Activated T-cell treated with anti-CD3 and anti-CD28 coated beads, Interleukin-2, amount 50 U/mL, for 24 hours (primary cell): ENCODE data around the gene OR52B4.
"Not testable (repeated sequence)": the region's sequence is repeated elsewhere in the genome, so short reads cannot be mapped to it uniquely, and the experiment has no call there.

Source experiments
- DNase-seq: peaks from one replicate; pipeline ENCODE4 v3.0.0-alpha.2; 2020
- H3K27ac Mint-ChIP-seq: 2 replicates; pipeline ENCODE4 v1.8.0; 2020; ENCODE audit warnings: mild to moderate bottlenecking, mixed read lengths
- H3K27me3 Mint-ChIP-seq: 2 replicates; pipeline ENCODE4 v1.8.0; 2020; ENCODE audit warnings: mixed read lengths
- H3K36me3 Mint-ChIP-seq: 2 replicates; pipeline ENCODE4 v1.8.0; 2020; ENCODE audit warnings: low read depth, mixed read lengths
- H3K4me1 Mint-ChIP-seq: 2 replicates; pipeline ENCODE4 v1.8.0; 2020; ENCODE audit warnings: low read depth, mixed read lengths
- H3K4me3 Mint-ChIP-seq: 2 replicates; pipeline ENCODE4 v1.8.0; 2020; ENCODE audit warnings: mild to moderate bottlenecking, moderate library complexity, mixed read lengths
- H3K9me3 Mint-ChIP-seq: 2 replicates; pipeline ENCODE4 v1.8.0; 2020; ENCODE audit warnings: mixed read lengths

OR52B4 gene

DNA sequence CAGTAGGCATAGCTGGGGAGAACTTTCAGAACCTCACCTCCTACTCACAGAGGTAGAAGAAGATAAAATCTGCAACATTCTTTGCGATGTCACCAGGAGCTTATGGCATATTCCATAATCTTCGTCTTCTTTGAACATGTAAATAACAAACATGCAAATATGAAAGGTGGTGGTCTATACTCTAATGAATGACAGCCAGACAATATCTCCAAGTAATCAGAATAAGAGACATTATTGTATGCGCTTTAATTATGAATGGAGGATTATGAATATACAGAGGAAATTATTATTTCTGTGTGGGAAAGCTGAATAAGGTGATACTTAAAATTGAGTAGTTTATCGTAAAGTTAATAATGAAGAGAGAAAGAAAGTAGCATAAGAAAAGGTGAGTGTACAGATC is at the start of gene OR52B4:
Gene OR52B4, minus strand, starts transcription at position 101 of the 400 bp plus-strand sequence. Its CDS starts 91 bp downstream, at position 10.
- Mint-ChIP-seq H3K4me1 (no peaks in the 10 kb centered on the region), H3K27ac (no peak within 1 kb of the TSS), H3K4me3 (no peak within 1 kb of the TSS), H3K36me3 (no peaks in the 10 kb centered on the region), H3K9me3 (peaks cover 4% of the 10 kb centered on the region), H3K27me3 (no peaks in the 10 kb centered on the region)
- DNase-seq, result no peak

DNA sequence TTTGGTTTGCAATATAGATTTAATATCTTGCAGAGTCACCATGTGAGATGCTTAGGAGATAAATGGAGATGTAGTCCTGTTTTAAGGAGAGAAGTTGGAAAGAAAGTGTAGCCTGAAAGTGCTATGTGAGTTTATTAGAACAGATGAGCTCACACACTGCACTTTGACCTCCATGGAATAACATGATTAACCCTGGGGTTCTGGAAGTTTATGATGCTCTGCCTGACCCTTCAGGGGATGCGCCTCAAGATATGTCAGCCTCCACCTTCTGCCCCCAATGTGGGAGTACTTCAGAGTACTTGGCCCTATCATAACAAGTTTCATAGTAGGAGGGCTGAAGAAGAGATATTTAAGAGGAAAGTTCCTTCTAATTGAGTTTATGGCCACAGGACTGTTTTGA is 48.6 kb upstream of the OR52B4 start:
- H3K4me1 Mint-ChIP-seq, result no peaks in the 10 kb centered on the region
- no peak overlapping the region for H3K4me3 Mint-ChIP-seq
- no peaks in the 10 kb centered on the region for H3K36me3 Mint-ChIP-seq
- no peak overlapping the region for H3K27ac Mint-ChIP-seq
- H3K9me3 Mint-ChIP-seq, result no peaks in the 10 kb centered on the region
- H3K27me3 Mint-ChIP-seq, result peaks cover 16% of the 10 kb centered on the region
- DNase-seq, result no peak

- H3K27ac Mint-ChIP-seq, result no peak overlapping the region
- H3K36me3 Mint-ChIP-seq, result no peaks in the 10 kb centered on the region
- H3K4me1 Mint-ChIP-seq, result no peaks in the 10 kb centered on the region
- no peak for DNase-seq
- H3K27me3 Mint-ChIP-seq, result peaks cover 17% of the 10 kb centered on the region
- no peak overlapping the region for H3K4me3 Mint-ChIP-seq
- no peaks in the 10 kb centered on the region for H3K9me3 Mint-ChIP-seq
These were observed 48.1 kb upstream of the OR52B4 start for GRCh38 chr11:4416306-4416705.

DNA sequence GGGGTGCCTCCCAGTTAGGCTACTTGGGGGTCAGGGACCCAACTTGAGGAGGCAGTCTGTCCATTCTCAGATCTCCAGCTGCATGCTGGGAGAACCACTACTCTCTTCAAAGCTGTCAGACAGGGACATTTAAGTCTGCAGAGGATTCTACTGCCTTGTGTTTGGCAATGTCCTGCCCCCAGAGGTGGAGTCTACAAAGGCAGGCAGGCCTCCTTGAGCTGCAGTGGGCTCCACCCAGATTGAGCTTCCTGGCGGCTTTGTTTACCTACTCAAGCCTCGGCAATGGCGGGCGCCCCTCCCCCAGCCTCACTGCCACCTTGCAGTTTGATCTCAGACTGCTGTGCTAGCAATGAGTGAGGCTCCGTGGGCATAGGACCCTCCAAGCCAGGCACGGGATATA is 38.0 kb upstream of the OR52B4 start:
- not testable (repeated sequence) for H3K9me3 Mint-ChIP-seq, H3K27ac Mint-ChIP-seq, H3K4me1 Mint-ChIP-seq, H3K4me3 Mint-ChIP-seq, H3K36me3 Mint-ChIP-seq, DNase-seq
- peaks cover 29% of the 10 kb centered on the region for H3K27me3 Mint-ChIP-seq

GRCh38 chr11:4393858-4394223 is 25.7 kb upstream of the OR52B4 start:
- H3K4me1 Mint-ChIP-seq, result peaks cover 38% of the 10 kb centered on the region
- H3K27ac Mint-ChIP-seq, result peak overlapping the region; percentile 98
- DNase-seq, result no peak
- H3K4me3 Mint-ChIP-seq, result peak overlapping the region; percentile 94
- H3K27me3 Mint-ChIP-seq, result peaks cover 24% of the 10 kb centered on the region
- H3K9me3 Mint-ChIP-seq, result peaks cover 13% of the 10 kb centered on the region
- H3K36me3 Mint-ChIP-seq, result peaks cover 38% of the 10 kb centered on the region

DNA sequence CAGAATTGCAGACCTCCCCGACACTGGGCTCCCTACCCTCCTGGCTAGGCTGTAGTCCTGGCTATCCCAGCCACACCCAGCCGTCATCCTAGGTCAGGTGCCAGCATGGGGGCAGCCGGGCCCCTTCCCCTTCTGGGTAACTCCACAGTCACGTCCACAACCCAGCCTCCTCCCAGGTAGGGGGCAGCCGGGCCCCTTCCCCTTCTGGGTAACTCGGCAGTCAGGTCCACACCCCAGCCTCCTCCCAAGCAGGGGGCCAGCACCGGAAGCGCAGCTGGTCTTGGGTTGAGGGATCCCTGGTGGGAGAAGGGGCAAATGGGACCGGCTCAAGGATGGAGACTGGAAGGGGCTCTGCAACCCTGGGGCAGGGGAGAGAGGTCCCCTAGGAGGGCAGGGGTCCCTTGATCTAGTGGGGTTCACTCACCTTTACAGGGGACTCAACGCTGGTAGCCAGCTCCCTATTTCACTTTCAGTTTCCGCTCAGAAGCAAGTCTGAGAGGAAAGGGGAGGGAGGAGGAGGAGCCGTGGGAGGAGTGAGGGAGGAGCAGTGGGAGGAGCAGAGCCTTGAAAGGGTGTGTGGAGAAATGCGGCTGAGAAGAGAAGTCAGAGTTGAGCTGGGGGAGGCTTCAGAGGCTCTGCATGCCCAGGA is 25.1 kb upstream of the OR52B4 start, which contains the start of gene TRIM21:
Gene TRIM21, minus strand, starts transcription at position 494 of the 649 bp plus-strand sequence. CDS start 3,293 bp downstream, outside the sequence.
- DNase-seq, result peak; percentile 92
- Mint-ChIP-seq H3K27me3 (peaks cover 20% of the 10 kb centered on the region), H3K4me1 (peaks cover 38% of the 10 kb centered on the region), H3K27ac (peak within 1 kb of the TSS; percentile 98), H3K36me3 (peaks cover 44% of the 10 kb centered on the region), H3K4me3 (peak within 1 kb of the TSS; percentile 94), H3K9me3 (peaks cover 8% of the 10 kb centered on the region)

DNA sequence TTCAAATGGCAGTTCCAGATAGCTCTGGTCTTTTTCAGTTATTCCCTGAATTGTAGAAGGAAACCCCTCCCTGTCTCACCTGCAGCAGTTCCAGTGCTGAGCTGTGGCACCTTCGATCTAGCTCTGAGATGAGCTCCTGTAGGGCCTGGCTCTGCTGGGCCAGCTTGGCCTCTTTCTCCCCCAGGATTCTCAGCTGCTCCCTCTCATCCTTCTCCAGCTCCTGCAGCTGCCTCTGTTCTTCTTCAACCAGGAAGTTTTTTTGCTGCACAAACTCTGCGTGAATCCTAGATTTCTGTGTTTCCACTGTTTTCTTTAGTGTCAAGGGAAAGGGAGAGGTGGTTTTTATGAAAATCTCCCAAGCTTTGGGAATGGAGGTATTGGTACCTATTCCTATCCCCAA is 20.0 kb upstream of the OR52B4 start:
- peaks cover 91% of the 10 kb centered on the region for H3K36me3 Mint-ChIP-seq
- peak overlapping the region; percentile 23 for H3K27ac Mint-ChIP-seq
- H3K9me3 Mint-ChIP-seq, result no peaks in the 10 kb centered on the region
- H3K4me1 Mint-ChIP-seq, result peaks cover 24% of the 10 kb centered on the region
- no peak overlapping the region for H3K4me3 Mint-ChIP-seq
- H3K27me3 Mint-ChIP-seq, result no peaks in the 10 kb centered on the region
- DNase-seq, result no peak

- Mint-ChIP-seq H3K9me3 (no peaks in the 10 kb centered on the region), H3K4me3 (no peak overlapping the region)
These were observed 18.0 kb upstream of the OR52B4 start for GRCh38 chr11:4385978-4386740.

DNA sequence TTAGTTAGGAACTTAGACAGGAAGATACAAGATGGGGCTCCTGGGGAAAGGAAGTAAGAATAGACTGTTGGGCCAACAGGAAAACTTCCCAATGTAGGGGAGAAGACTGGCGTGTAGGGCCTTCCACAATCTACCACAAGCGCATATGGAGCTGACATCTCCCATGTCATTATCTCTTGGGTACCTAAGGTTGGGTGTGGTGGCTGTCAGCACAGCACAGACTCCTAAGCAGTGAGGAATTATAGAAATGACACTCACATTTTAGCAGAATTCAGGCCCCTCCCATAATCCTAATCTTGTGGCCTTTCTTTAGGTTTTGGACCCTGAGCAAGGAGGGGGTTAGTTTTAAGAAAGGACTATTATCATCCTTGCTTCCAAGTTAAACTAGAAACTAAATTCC is 13.7 kb upstream of the OR52B4 start:
- H3K27me3 Mint-ChIP-seq, result no peaks in the 10 kb centered on the region
- H3K4me3 Mint-ChIP-seq, result no peak overlapping the region
- peaks cover 41% of the 10 kb centered on the region for H3K36me3 Mint-ChIP-seq
- no peaks in the 10 kb centered on the region for H3K9me3 Mint-ChIP-seq
- no peak overlapping the region for H3K27ac Mint-ChIP-seq
- no peak for DNase-seq
- H3K4me1 Mint-ChIP-seq, result no peaks in the 10 kb centered on the region

More at GRCh38 chr11:4385978-4386740, 18.0 kb upstream of the OR52B4 start:
- H3K36me3 Mint-ChIP-seq, result peaks cover 82% of the 10 kb centered on the region
- DNase-seq, result no peak
- peaks cover 8% of the 10 kb centered on the region for H3K4me1 Mint-ChIP-seq
- no peaks in the 10 kb centered on the region for H3K27me3 Mint-ChIP-seq
- no peak overlapping the region for H3K27ac Mint-ChIP-seq

- no peaks in the 10 kb centered on the region for H3K27me3 Mint-ChIP-seq
- H3K9me3 Mint-ChIP-seq, result no peaks in the 10 kb centered on the region
- no peak overlapping the region for H3K4me3 Mint-ChIP-seq
- H3K27ac Mint-ChIP-seq, result no peak overlapping the region
- no peak for DNase-seq
- H3K36me3 Mint-ChIP-seq, result no peaks in the 10 kb centered on the region
- H3K4me1 Mint-ChIP-seq, result no peaks in the 10 kb centered on the region
These were observed 7.4 kb upstream of the OR52B4 start for GRCh38 chr11:4375431-4376140.

DNA sequence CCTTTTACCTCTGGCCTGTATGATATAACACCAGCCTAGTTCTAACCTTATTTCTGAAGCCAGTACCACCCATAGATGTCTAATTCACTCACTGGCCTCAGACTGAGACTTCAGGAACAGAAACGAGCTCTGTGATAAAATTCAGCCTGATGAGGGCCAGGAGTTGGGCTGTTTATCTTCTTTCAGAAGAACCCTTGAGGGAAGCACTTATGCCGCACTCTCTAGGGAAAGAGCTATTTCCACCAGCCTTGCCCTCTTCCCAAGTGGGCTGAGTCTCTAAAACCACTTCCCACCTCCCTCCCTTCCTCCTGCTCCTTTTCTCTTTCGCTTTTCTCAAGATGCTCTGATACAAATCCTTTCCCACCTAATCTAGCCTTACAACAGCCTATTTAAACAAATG is 2.0 kb upstream of the OR52B4 start:
- Mint-ChIP-seq H3K27me3 (no peaks in the 10 kb centered on the region), H3K36me3 (no peaks in the 10 kb centered on the region), H3K4me3 (no peak overlapping the region), H3K9me3 (no peaks in the 10 kb centered on the region), H3K27ac (no peak overlapping the region), H3K4me1 (no peaks in the 10 kb centered on the region)
- DNase-seq, result no peak

DNA sequence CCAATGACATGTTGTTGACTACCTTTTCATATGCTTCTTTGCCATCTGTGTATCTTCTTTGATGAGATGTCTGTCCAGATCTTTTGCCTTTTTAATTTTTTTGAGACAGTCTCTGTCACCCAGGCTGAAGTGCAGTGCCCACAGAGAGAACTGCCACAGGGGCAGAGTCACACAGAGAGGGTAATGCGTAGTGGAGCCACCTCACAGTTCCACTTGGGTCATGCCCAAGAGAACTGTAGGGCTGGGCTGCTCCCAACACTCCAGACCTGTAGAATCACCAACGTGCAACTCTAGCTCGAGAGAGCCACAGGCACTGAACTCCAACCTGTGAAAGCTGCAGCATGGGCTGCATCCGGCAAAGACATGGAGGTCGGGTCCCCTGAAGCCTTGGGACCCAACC is 20.0 kb downstream of the OR52B4 start:
- not testable (repeated sequence) for H3K36me3 Mint-ChIP-seq, H3K4me3 Mint-ChIP-seq, H3K27ac Mint-ChIP-seq, H3K4me1 Mint-ChIP-seq, DNase-seq, H3K9me3 Mint-ChIP-seq
- peaks cover 11% of the 10 kb centered on the region for H3K27me3 Mint-ChIP-seq

DNA sequence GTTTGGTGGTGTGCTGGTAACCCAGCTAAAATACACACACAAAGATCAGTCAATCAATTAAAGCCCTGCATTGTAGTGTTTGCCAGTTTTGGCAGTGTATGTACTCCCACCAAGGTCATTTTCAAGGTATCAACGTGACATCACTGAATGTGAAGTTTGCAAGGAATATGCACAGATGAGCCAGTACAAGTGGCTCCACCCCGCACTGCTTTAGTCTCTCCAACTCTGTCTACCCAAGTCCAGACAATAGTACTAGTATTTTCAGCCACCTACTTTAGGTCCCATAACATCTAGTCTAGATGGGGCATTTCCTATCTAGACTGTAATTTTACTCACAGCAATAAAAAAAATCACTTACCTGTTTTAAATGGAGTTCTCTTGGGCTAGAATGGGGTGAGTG is 22.8 kb downstream of the OR52B4 start:
- H3K4me3 Mint-ChIP-seq, DNase-seq, H3K27me3 Mint-ChIP-seq, H3K36me3 Mint-ChIP-seq, H3K9me3 Mint-ChIP-seq, H3K4me1 Mint-ChIP-seq, H3K27ac Mint-ChIP-seq: not testable (repeated sequence)

GRCh38 chr11:4334356-4334755 is 33.8 kb downstream of the OR52B4 start:
- H3K36me3 Mint-ChIP-seq, H3K4me1 Mint-ChIP-seq, H3K27me3 Mint-ChIP-seq, H3K4me3 Mint-ChIP-seq, DNase-seq, H3K27ac Mint-ChIP-seq, H3K9me3 Mint-ChIP-seq: not testable (repeated sequence)
